GM19463 (cell line): Measurements from ENCODE around the gene KCNK3.

Source experiments
- ATAC-seq: cut with Tn5 transposase; IDR thresholded peaks from one replicate; pipeline ENCODE4 v1.9.1; 2021; ENCODE audit warnings: mild to moderate bottlenecking, moderate library complexity; ENCODE audit not compliant: unreplicated experiment

The KCNK3 gene

DNA sequence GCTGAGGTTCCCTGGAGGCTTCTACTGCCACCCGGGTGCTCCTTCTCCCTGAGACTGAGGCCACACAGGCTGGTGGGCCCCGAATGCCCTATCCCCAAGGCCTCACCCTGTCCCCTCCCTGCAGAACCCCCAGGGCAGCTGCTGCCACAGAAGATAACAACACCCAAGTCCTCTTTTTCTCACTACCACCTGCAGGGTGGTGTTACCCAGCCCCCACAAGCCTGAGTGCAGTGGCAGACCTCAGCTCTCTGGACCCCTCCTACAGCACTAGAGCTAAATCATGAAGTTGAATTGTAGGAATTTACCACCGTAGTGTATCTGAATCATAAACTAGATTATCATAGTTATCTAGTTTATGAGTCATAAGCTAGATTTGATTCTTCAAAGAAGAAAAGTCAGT is 86.0 kb downstream of the KCNK3 start:
- no peak for ATAC-seq

- no peak for ATAC-seq
Observed at GRCh38 chr2:26780203-26780760, 87.8 kb downstream of the KCNK3 start.
